GM12865 (cell line): ENCODE data around the gene GPER1.
A peak's percentile ranks its signal among the peaks of the same experiment; 100 is the strongest.
"Not testable (repeated sequence)": the region's sequence is repeated elsewhere in the genome, so short reads cannot be mapped to it uniquely, and the experiment has no call there.

ENCODE experiments used
- DNase-seq: peaks from one replicate; pipeline ENCODE4 v3.0.0; 2010; ENCODE audit warnings: low read depth
- H3K4me3 ChIP-seq: 2 replicates; pipeline ENCODE4 v1.5.1; 2011; ENCODE audit warnings: mild to moderate bottlenecking, low read depth, low read length, control low read depth
- CTCF ChIP-seq: IDR thresholded peaks from 2 replicates; pipeline ENCODE4 v1.5.1; 2011; ENCODE audit warnings: low read length, control low read depth, low read depth, inconsistent platforms; ENCODE audit not compliant: insufficient read depth; ENCODE audit errors: missing control alignments

The GPER1 gene

GRCh38 chr7:1110358-1110757 is 22.4 kb downstream of the GPER1 start:
- no peak for DNase-seq
- H3K4me3 ChIP-seq = no peak overlapping the region
- TF ChIP-seq CTCF = no peak

- peak; percentile 27 for DNase-seq
- no peak for TF ChIP-seq CTCF
These were observed 23.2 kb downstream of the GPER1 start for GRCh38 chr7:1111156-1111555.

GRCh38 chr7:1112109-1112508 is 24.2 kb downstream of the GPER1 start:
- H3K4me3 ChIP-seq = no peak overlapping the region
- no peak for DNase-seq
- no peak for TF ChIP-seq CTCF

More at GRCh38 chr7:1111156-1111555, 23.2 kb downstream of the GPER1 start:
- no peak overlapping the region for H3K4me3 ChIP-seq

- H3K4me3 ChIP-seq = no peak overlapping the region
- DNase-seq = no peak
- TF ChIP-seq CTCF = no peak
These were observed 25.0 kb downstream of the GPER1 start for GRCh38 chr7:1112625-1113547.

- no peak for TF ChIP-seq CTCF
- no peak for DNase-seq
- no peak overlapping the region for H3K4me3 ChIP-seq
These were observed 25.6 kb downstream of the GPER1 start for GRCh38 chr7:1113548-1113885.

GRCh38 chr7:1114088-1114487 is 26.2 kb downstream of the GPER1 start:
- TF ChIP-seq CTCF = no peak
- no peak overlapping the region for H3K4me3 ChIP-seq

GRCh38 chr7:1114505-1114904 is 26.6 kb downstream of the GPER1 start:
- H3K4me3 ChIP-seq = no peak overlapping the region
- no peak for DNase-seq
- no peak for TF ChIP-seq CTCF

More at GRCh38 chr7:1114088-1114487, 26.2 kb downstream of the GPER1 start:
- DNase-seq = no peak

- DNase-seq, H3K4me3 ChIP-seq: not testable (repeated sequence)
These were observed 27.5 kb downstream of the GPER1 start for GRCh38 chr7:1115171-1116045.

- not testable (repeated sequence) for H3K4me3 ChIP-seq, DNase-seq
These were observed 28.6 kb downstream of the GPER1 start for GRCh38 chr7:1116383-1117008.
